Epidermal melanocyte (primary cell): ENCODE results near the gene OGFR.

Experiments
- DNase-seq: peaks from one replicate; pipeline ENCODE4 v3.0.0; 2011; ENCODE audit warnings: low spot score; ENCODE audit not compliant: insufficient read length

The OGFR gene

DNA sequence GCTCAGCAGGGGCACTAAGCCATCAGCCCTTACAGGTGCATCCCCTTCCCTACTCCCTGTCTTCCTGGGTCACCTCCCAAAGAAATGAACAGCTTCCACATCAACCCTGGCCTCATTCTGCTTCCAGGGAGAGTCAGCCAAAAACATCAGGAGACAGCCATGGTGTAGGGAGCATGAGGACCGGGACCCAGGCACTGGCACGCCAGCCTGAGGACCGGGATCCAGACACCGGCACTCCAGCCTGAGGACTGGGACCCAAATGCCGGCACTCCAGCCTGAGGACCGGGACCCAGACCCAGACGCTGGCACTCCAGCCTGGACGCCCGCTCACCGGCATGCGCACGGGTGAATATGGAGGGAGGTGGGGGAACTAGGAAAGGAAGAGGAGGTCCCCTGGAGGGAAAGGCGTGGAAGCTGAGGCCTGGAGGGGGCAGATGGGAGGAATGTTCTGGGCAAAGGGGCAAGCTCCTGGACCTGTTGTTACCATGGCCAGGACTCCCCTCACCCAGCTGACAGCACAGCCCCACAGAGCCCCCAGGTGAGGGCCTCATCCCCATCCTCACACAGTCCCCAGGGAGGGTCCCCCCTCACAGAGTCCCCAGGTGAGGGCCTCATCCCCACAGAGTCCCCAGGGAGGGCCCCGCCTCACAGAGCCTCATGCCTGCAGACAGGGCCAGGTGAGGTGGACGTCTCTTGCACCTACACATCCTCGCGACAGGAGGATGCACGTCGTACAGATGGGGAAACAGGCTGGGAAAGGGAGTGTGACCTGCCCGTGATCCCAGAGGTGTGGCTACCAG, 34.3 kb upstream of the OGFR start:
- DNase-seq = no peak

DNA sequence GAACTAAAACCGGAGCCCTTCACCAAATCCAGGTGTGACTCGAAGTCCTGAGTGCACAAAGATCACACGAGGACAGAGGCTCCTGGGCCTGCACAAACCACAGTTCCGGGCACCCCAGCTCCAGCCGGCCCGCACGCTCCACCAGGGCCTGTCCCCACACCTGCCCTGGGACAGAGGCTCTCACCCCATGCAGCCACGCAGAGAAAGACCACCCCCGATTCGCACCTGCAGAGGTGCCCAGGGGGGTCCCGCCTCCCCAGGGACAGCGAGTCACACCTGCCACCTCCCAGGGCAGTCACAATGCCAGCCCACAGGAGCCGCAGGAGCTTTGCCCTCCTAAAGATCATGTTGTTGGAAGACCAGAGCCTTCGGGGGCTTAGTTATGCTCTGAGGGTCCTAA, 33.7 kb upstream of the OGFR start:
- DNase-seq = no peak

DNA sequence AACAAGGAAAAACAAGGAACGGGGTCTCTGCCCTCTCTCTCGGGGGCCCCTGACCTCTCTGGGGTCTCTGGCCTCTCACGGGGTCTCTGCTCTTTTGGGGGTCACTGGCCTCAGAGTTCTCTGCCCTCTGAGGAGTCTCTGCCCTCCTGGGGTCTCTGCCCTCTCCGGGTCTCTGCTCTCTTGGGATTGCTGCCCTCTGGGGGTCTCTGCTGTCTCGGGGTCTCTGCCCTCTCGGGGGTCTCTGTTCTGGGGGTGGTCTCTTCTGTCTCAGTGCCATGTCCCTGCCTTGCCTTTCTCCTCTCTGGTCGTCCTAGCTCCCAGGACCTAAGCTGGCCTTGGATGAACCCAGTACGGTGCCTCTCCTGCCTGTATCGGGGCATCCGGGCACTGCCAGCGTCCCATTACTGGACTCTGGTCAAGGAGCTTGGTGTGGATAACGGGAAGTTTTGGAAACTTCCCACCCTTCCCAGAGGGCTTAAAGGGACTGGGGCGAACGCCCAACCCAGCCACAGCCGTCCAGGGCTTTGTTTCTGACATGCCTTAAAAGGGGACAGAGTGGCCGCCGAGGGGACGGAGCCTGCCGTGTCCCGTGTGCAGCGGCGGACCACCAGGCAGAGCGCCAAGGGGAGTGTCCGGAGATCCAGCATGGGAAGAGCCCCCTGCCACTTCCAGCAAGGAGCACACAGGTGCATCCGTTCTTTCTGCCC, 33.1 kb upstream of the OGFR start:
- no peak for DNase-seq

DNA sequence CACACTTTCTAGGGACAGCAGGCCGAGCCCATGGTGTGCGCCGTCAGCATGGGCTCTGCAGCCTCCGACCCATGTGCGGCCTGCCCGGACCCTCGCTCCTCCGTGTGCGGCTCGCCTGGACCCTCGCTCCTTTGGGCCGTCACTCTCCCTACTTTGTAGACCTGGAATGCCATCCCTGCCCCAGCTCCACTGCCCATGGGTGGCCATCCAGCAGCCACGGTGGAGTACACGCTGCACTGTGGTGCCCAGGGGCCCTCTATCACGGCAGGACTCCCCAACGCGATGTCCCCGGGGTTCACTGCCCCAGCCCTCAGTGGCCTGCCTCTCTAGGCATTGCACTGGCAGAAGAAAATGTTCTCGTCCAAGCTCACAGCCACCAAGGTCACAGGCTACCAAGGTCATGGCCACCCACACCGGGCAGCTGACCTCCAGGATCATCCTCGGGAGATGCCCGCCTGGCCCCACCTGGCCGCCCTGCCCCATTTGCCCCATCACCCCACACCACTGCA, 32.5 kb upstream of the OGFR start:
- no peak for DNase-seq

DNA sequence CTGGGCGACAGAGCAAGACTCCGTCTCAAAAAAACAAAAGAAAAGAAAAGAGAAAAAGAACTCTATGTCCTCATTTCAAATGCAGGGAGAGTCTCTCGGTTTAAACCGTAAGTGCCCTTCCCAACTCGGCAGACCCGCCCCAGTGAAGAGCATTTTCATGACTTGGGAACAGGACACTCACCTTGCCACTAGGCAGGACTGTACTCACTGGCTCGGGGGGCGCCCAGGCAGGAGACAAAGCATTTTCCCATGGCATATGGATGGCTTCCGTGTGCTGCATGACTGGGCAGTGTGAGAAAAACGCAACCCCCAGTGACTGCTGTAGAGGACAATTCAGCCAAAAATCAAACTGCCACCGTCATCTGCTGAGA, 32.0 kb upstream of the OGFR start:
- DNase-seq = no peak

DNA sequence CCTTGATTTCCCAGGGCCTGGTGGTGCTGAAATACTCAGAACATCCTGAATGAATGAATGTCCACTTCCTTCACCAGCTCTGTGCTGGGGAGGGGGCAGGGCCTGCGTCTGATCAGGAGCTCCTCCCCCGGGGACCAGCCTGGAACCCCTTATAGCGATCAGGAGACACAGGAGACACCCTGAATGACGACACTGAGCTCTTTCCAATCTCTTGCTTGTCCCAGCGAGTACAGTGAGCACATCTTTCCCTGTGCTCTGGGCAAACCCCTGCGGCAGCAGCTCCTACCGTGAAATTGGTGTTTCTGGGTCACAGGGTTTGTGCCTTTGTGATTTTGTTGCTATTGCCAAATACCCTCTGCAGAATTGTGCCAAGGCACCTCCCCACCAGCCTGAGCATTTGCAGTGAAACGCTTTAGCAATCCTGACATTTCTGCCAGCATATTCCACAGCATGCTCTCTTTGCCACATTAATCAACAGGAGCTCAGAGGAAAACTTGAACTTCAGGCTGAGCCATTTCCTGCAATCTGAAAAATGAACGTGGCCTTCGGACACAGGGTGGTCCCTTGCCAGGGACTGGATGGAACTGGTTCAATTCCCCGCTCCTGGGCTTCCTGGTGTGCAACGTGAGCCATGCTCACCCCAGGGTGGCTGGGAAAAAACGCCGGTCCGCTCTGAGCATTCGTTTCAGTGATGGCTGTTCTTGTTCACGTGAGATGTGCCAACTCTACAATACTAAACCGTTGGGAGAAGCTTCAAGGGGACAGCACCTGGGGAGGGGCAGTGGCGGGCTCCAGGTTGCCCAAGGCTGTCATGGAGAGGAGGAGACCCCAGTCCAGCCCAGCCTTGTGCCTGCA, 31.4 kb upstream of the OGFR start:
- DNase-seq = peak; percentile 98

DNA sequence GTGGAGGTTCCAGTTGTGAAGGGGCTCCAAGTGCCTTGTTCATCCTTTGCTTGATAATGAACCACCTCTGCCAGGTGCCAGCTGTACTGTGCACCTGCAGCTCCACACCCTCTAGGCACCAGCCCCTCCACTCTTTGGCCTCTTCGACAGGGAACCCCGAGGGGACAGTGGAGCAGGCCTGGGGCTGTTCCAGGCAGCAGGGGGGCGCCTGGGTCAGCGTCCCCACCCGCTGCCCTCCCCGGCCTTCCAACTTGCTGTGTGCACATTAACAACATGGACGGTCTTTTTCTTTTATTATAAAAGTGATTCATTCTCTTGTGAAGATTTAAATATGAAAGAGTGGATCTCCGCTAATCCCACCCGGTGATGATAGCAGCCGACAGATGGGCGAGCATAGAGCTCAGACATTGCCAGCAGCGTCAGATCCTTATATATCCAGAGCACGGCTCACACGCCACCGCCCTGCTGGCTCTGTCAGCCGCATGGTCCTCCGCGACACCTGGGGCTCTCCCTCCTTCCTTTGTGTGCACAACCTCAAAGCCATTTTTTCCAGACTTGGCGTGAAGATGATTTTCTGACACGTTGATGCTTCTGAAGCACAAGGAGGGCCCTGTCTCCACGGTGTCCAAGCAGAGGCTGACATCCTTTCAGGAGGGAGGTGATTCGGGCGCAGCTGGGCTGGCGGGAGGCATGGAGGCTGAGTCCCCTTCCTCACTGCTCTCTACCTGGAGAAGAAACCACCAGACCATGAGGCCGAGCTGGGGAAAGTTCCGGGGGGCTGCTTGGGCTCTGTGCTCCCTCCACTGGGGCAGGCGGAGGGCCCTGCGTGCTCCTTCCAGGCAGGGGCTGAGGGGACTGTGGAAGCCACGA, 30.6 kb upstream of the OGFR start:
- DNase-seq = no peak

DNA sequence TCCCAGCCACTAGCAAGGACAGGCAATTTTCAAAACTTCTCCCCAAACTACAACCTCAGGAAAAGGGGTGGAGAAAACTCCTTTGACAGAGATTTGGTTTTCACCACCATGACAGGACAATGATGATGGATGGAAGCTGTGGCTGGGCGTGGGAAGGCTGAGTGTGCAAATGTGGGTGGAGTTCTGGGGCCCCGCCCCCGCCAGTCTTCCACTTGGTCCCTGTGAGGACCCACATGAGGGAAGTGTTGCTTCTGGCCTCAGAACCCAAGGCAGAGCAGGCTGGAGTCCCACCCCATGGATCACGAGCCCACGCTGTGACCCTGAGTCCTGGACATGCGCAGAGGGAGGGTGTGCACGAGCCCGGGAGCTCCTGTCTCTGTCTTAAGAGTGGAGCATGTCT, 29.9 kb upstream of the OGFR start:
- no peak for DNase-seq

DNA sequence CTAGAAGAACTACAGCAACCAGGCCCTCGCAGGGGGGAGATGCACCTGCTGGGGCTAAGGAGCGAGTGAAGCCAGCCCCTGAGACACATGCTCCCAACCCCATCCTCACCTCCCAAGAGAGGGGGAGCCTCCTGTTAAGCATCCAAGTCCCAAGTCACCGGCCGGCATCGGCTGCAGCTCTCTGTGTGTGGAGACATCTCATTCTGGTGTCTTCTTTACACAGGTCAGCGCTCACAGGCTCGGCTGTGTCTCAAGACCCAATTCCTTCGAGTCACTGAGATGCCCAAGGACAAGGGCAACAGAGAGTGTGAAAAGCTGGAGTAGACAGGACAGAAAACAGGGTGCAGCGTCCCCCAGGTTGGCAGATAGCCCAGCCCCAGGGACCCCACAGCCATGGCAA, 29.4 kb upstream of the OGFR start:
- DNase-seq = no peak

DNA sequence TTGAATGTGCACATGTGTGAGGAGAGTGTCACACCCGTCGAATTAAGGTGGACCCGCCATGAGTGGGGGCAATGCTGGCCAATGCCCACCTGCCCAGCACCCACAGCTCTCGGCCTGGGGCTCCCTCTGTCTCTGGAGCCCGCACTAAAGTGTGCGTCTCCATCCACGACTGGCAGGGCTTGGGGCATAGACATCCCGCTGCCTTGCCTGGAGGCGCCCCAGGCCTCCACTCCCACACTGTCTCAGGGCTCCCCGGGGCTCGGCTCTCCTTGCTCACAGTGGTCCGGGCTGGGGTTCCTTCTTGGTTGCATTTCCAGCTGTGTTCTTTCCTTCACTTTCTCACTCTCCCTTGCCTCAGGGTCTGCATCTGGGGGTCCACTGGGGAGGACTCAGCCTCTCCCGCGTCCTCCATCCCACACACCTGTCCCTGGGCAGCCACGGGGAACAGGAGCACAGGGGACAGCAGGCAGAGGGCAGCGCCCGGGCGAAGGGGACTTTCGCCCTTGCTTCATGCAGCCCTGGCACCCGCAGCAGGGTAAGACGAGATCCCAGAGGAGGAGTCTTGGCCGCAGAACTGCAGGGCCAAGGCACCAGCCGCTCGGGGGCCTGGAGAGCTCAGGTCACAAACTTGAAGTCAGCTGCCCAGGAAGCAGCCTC, 28.5 kb upstream of the OGFR start:
- no peak for DNase-seq

DNA sequence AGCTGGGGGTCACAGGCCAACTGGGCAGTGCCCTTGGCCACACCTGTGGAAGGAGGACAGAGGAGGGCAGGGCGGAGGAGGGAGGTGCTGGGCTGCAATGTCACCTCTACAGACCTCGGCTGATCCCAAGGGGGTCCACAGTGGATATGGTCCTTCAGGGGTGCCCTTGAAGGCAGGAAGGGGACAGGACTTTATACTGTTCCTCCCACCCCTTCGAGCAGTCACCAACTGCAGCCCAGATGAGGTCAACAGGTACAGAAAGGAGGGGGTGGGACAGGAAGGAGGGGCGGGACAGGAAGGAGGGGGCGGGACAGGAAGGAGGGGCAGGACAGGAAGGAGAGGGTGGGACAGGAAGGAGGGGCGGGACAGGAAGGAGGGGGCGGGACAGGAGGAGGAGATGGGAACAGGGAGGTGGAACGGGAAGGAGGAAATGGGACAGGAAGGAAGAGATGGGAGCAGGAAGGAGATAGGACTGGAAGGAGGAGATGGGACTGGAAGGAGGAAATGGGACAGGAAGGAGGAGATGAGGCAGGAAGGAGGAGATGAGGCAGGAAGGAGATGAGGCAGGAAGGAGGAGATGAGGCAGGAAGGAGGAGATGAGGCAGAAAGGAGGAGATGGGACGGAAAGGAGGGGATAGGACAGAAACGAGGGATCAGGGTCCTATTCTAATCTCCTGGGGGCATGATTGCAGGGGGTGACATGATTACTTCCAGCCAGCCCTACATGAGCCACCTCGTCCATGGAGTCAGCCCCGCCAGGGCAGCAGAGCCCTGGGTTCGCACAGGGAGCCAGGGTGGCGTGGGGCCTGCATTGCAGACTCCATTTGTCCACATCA, 27.7 kb upstream of the OGFR start:
- DNase-seq = no peak

DNA sequence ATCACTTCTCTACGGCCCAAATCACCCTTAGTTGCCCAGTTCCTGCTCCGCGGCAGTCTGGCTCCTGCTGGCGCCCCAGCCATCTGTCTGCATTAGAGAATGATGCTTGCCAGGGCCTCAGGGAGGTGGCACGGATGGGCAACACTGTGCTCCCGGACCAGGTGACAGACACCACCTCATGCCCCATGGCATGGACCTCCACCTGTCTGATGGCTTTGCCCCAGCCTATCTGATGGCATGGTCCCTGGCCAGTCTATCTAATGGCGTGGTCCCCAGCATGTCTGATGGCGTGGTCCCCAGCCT, 27.2 kb upstream of the OGFR start:
- DNase-seq = no peak

DNA sequence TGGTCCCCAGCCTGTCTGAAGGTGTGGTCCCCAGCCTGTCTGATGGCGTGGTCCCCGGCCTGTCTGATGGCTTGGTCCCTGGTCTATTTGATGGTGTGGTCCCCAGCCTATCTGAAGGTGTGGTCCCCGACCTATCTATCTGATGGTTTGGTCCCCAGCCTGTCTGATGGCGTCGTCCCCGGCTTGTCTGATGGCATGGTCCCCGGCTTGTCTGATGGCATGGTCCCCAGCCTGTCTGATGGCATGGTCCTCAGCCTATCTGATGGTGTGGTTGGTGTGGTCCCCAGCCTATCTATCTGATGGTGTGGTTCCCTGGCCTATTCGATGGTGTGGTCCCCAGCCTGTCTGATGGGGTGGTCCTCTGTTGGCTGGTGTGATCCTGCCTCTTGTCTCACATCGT, 26.6 kb upstream of the OGFR start:
- no peak for DNase-seq

DNA sequence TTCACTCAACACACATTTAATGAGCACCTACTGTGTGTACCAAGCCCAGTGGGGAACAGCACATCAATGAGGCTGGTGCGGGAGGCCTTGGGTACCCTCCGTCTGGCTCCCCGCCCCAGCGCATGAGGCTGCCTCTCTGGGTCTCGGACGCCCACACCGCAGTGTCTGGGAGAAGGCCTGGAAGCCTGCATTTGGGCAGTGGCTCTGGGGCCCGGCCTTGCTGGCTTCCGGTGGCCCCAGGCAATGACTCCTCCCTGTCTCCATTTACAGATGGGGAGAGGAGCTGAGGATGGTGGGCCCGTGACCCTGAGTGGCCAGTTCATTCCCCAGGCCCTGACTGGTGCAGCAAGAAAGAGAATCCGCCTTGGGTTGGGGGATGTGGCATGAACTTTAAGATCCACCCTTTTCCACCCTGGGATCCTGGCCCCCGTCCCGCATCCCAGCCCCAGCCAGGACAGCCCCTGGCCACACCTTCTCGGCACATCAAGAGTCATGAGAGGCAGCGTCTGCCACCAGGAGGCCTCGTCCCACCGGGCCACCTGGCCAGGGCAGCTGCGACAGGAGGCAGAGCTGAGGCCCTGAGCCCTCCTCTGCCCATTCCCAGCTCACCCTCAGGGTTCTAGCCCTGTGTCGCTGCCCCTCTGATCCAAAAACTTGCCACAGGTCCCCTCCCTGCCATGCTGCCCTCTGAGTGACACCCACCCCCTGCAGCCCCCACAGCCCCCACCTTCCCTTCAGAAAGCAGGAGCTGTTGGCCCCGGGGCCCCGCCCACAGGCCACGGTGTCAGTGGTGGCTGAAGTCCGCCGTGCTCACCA, 25.8 kb upstream of the OGFR start:
- no peak for DNase-seq

DNA sequence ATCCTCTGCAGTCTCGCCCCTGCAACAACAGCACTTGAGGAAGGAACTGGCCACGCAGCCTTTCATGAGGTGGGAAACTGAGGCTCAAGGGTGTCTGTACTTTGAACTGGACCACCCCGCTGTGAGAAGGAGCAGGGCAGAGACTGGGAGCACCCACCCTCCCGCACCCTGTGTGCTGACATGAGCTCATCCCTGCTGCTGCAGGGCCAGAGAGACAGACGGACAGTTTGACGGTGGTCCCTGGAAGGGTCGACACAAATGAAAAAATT, 25.3 kb upstream of the OGFR start:
- no peak for DNase-seq

DNA sequence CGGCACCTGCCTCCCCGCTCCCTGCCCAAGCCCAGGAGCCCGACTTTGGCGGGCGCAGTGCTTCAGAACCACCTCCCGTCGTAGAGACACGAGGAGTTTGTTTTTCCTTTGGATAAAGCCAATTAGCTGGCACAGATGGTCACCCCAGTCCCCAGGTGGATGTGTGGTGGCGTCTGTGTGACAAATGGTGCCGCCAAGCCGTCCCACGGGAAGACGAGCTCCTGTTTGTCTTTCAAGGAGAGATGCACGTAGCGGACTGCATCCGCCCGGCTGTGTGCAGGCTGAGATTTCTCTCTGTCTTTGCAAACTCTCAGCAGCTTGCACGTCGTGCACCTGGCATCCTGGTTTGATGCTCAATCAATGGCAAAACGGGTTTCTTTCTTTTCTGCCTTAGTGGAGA, 24.4 kb upstream of the OGFR start:
- no peak for DNase-seq

DNA sequence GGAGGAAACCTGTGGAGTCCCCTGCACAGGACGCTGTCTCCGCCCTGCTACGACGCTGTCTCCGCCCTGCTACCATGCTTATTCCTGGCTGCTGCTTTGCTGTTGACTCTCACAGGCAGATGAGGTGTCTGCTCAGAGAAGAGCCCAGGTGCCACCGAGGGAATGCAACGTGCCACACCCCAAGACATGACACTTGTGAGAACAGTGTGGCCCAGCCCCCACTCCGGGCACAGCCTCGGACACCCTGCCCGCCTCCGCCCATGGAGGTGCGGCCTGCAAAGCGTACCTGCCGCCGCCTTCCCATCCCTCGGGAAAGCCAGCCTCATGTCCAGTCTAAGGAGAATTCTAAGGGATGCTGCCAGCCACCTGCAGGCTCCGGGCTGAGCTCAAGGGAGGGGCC, 23.9 kb upstream of the OGFR start:
- no peak for DNase-seq

DNA sequence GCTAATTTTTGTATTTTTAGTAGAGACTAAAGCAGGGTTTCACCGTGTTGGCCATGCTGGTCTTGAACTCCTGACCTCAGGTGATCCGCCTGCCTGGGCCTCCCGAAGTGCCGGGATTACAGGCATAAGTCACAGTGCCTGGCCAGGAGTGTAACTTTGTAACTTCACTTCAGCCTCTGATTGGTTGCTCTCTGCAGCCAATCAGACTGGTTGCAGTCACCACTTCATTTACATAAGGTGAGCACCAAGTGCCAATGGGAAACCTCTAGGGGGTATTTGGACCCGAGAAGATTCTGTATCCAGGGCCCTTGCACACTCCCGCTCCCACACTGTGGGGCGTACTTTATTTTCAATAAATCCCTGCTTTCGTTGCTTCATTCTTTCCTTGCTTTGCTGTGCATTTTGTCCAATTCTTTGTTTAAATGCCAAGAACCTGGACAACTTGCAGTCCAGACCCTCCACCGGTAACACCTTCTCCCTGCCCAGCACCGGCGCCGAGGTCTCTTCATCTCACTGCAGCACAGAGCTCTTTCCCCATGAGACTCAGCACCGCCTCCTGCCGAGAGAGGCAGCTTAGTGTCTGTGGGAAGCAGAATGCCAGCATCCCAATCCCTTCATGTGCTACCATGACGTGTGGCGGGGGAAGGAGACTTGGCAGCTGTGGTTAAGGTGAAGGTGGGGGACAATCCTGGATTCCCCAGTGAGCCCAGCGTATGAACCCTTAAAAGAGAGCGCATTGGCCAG, 22.3 kb upstream of the OGFR start:
- DNase-seq = no peak

DNA sequence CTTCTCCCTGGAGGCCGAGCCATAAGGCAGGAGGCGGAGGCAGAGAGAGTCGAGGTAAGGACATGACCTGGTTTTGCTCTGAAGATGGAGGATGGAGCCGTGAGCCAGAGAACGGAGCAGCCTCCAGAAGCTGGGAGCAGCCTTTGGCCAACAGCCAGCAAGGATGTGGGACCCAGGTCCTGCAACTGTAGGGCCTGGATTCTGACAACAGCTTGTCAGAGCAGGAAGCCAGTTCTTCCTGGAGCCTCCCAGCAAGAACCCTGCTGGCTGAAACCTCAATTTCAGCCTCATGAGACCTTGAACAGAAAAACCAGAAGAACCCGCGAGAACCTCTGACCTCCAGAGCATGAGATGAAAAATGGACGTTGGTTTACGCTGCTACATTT, 21.7 kb upstream of the OGFR start:
- DNase-seq = no peak
